Measurements from ENCODE around the gene APBB1. TPM values are rescaled to one million over a fixed set of nuclear protein-coding genes. Genes with fewer than 3 reads are reported as not detected.

APBB1 gene
- total and polyA plus RNA-seq, 2 of the 4 experiments (the other 2 are of a cell fraction), result 39.4 to 44.1 TPM

GRCh38 chr11:6356503-6357055, 62.3 kb downstream of the APBB1 start:
- ATAC-seq (ENCODE audit: low read depth) (0 out of 2 replicates have a peak, but pooled peaks have one; percentile 5), DNase-seq (no peak)
- no peaks in the 10 kb centered on the region for H3K9me3 ChIP-seq (ENCODE audit: control insufficient read depth, insufficient read depth, low read length)
- intact Hi-C loops (cut with micrococcal nuclease) (no loop called here), dilution Hi-C loops (cut with HindIII; ENCODE audit: low sequenced_read_pairs, unreplicated experiment) (no loop called here), in situ Hi-C loops (cut with MboI; ENCODE audit: low sequenced_read_pairs) (loop anchor here (10.0 to 25.0 kb wide), 2 partner anchors 332 to 669 kb away; partner anchors contain the start of genes TRIM22 and TRIM5)
- peak overlapping the region; percentile 71; the same call in 1 of the 2 replicates for H3K18ac ChIP-seq (ENCODE audit: low read depth, low read length)
- H4K8ac ChIP-seq (ENCODE audit: low read depth in 2 of 2, low read length in 2 of 2), result peak overlapping the region; percentile 28 to 78; a peak in 3 of 4 replicates
- peak overlapping the region; percentile 55; the same call in 1 of the 2 replicates for H3K4me2 ChIP-seq (ENCODE audit: low read depth, low read length)
- H3K27ac ChIP-seq (ENCODE audit: insufficient read depth, low read length), result no peak overlapping the region
- CTCF ChIA-PET, result interaction anchor here (0.6 to 3.8 kb wide), 4 partner anchors 23 to 172 kb away, joined by 3 to 49 read pairs (median 4); no protein-coding TSS in a partner anchor
- no peaks in the 10 kb centered on the region for H3K36me3 ChIP-seq (ENCODE audit: control insufficient read depth, insufficient read depth, low read length)
- H3K4ac ChIP-seq (ENCODE audit: low read depth, low read length), result peak overlapping the region; percentile 61
- H2AK5ac ChIP-seq (ENCODE audit: low read depth, low read length), result no peak overlapping the region
- peak overlapping the region; percentile 52; the same call in 1 of the 2 replicates for H4K5ac ChIP-seq (ENCODE audit: low read depth, low read length)
- H3K9me1 ChIP-seq (ENCODE audit: insufficient read depth, low read length), result peaks cover 7% of the 10 kb centered on the region
- peak overlapping the region; percentile 29 for H3K14ac ChIP-seq (replicated peaks; ENCODE audit: low read depth, low read length)
- no peaks in the 10 kb centered on the region for H3K79me1 ChIP-seq (ENCODE audit: low read depth in 1 of 2, low read length in 2 of 2)
- no peak overlapping the region for H2AK9ac ChIP-seq (replicated peaks; ENCODE audit: low read depth, low read length, poor library complexity)
- peaks cover 13% of the 10 kb centered on the region for H3K4me1 ChIP-seq (ENCODE audit: control insufficient read depth, insufficient read depth, low read length)
- POLR2A ChIA-PET (ENCODE audit: unreplicated experiment), result no interaction called here
- H3K27me3 ChIP-seq (ENCODE audit: control insufficient read depth, insufficient read depth, low read length), result no peaks in the 10 kb centered on the region
- TF ChIP-seq CTCF (conservative IDR thresholded peaks at IDR 0.05; ENCODE audit: low read depth, low read length) (no peak), RFX5 (IDR thresholded peaks at IDR 0.05; ENCODE audit: low read depth, low read length) (no peak), SMC3 (IDR thresholded peaks at IDR 0.05; ENCODE audit: low read depth, low read length) (no peak), MAZ (IDR thresholded peaks at IDR 0.05; ENCODE audit: borderline replicate concordance, low read depth, low read length) (no peak), USF2 (IDR thresholded peaks at IDR 0.05; ENCODE audit: low read depth, low read length) (no peak), NFE2L2 (IDR thresholded peaks at IDR 0.05; ENCODE audit: low read depth, low read length) (no peak), BHLHE40 (IDR thresholded peaks at IDR 0.05; ENCODE audit: low read depth, low read length) (no peak), ELK1 (IDR thresholded peaks at IDR 0.05; ENCODE audit: borderline replicate concordance, low read depth, low read length) (no peak), RAD21 (IDR thresholded peaks at IDR 0.05; ENCODE audit: low read length) (no peak), CEBPB (IDR thresholded peaks at IDR 0.05; ENCODE audit: low read depth, low read length) (no peak), CHD1 (IDR thresholded peaks at IDR 0.05; ENCODE audit: low read depth, low read length) (no peak)
- H4K20me1 ChIP-seq (ENCODE audit: insufficient read depth, low read length), result no peaks in the 10 kb centered on the region
- peak overlapping the region; percentile 59 for H2BK120ac ChIP-seq (ENCODE audit: low read depth, low read length)
- peak overlapping the region; percentile 55; the same call in 1 of the 2 replicates for H3K23ac ChIP-seq (ENCODE audit: low read depth, low read length)
- H2BK15ac ChIP-seq (ENCODE audit: low read depth, low read length), result peak overlapping the region; percentile 12; the same call in 1 of the 3 replicates
- H3K56ac ChIP-seq (ENCODE audit: extremely low read depth, insufficient read depth, low read length), result no peak overlapping the region
- peak overlapping the region; percentile 80 for H2AFZ ChIP-seq (replicated peaks; ENCODE audit: low read length, poor library complexity)
- peak overlapping the region; percentile 89 for H2BK20ac ChIP-seq (ENCODE audit: low read depth, low read length)
- no peak overlapping the region for H3K9ac ChIP-seq (ENCODE audit: low read depth, low read length)
- peak overlapping the region; percentile 67 for H4K91ac ChIP-seq (ENCODE audit: insufficient read depth, low read depth, low read length)
- no TSS peak for BruUV-seq (replicated peaks)
- WGBS, 2 experiments (ENCODE audit: extremely low coverage in 2 of 2, insufficient read length in 1 of 2), result no CpG with 5 or more reads among the region's 4 CpGs
- H2BK5ac ChIP-seq (ENCODE audit: low read depth, low read length, poor library complexity, severe bottlenecking), result peak overlapping the region; percentile 47
- H3K4me3 ChIP-seq (ENCODE audit: insufficient read depth, low read depth, low read length), result no peak overlapping the region
